Right cardiac atrium (tissue), 5 donors: ENCODE results near the gene APIP. TPM values are rescaled to one million over a fixed set of nuclear protein-coding genes. Genes with fewer than 3 reads are reported as not detected.
"Not testable (repeated sequence)": the region's sequence is repeated elsewhere in the genome, so short reads cannot be mapped to it uniquely, and the experiment has no call there.

ENCODE experiments used
- ATAC-seq, 2 donors: fragments of 200-7000 bp; cut with Tn5 transposase; one replicate each; pipeline versions ENCODE4 v1.8.0 to v1.9.1; 2020; ENCODE audit warnings: moderate library complexity in 2 of 2, mild to moderate bottlenecking in 1 of 2
- DNase-seq, 3 donors: peaks; one replicate each; pipeline ENCODE4 v3.0.0-alpha.2; 2020
- H3K27ac ChIP-seq: one replicate; pipeline ENCODE4 v1.5.1; 2013; ENCODE audit warnings: mild to moderate bottlenecking, low read length, control low read depth, moderate library complexity
- H3K27me3 ChIP-seq: one replicate; pipeline ENCODE4 v1.6.1; 2013; ENCODE audit not compliant: control insufficient read depth, insufficient read depth
- H3K4me1 ChIP-seq: one replicate; pipeline ENCODE4 v1.6.1; 2013; ENCODE audit warnings: low read length; ENCODE audit not compliant: control insufficient read depth, insufficient read depth
- H3K4me3 ChIP-seq: one replicate; pipeline ENCODE4 v1.5.1; 2013; ENCODE audit warnings: low read length, control low read depth
- H3K9me3 ChIP-seq: one replicate; pipeline ENCODE4 v1.6.1; 2013; ENCODE audit warnings: low read length; ENCODE audit not compliant: control insufficient read depth
- WGBS: extraction: QIAGEN DNeasy Blood & Tissue Kit; methylation state at CpG from one replicate; pipeline ENCODE4 v1.1.7; 2013; 5-methylcytosine and 5-hydroxymethylcytosine counted together
- intact Hi-C, 4 donors: fragments of 100-400 bp; cut with DNase I; formaldehyde crosslinking; loops; one replicate each; pipeline versions ENCODE4 v1.11.0 to v1.14.0; 2022 to 2023
- polyA plus RNA-seq: library from polyadenylated mRNA; stranded (reverse); fragments of 200-250 nt; gene quantifications from one replicate; pipeline ENCODE4 v1.2.3, GENCODE V29; 2013
- total RNA-seq, 4 donors: library from RNA; stranded (reverse); fragmentation: NEBNext Ultra II Directional; extraction: Animal tissue kit (Norgen Biotek cat#: 25700); gene quantifications; one replicate each; pipeline ENCODE4 v1.2.1, GENCODE V29; 2021
- donor health status: healthy with polysubstance abuse.
- donor health status: DM: no; HTN: yes; CAD: no.
- donor health status: DM: no; HTN: no; CAD: no.
- donor health status: DM: no; HTN: yes; CAD: no; lungs with severe emphysema.
- donor health status: DM: yes; HTN: yes; CAD: no.

The APIP gene
- total and polyA plus RNA-seq, 5 donors: 23.1 to 34.3 (median 26.6) TPM

DNA sequence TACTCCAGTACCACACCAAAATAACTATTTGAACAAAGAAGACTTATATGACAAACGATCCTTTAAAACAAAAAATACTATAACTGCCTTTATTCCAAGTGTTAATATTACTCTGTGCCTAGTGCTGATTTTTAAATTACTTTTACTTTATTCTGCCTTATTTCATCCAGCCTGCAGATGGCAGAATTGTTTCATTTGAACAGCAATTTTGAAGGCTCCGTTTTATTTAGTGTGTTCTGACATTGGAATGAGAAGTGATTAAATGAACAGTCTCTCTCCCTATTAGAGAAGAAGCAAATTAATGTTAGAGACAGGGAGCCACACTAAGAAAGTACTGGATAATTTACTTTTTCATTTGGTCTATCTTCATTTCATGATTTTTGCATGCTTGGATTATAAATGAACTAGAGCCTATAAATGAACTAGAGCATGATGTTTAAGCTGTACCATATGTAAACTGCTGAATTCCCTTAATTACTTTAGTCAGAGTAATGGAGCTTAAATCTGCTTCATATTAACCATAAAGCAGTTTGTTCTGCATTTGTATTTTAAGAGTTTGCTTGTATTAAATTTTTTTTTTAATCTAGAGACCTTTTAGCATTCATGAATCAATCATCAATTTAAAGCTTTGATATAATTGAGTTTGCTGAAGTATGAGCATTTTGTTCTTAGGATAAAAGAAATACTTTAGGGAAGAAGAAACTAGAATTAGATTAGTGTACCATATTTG lies 10.1 kb upstream of the APIP start:
- WGBS: 6% methylated on average over 2 of the region's 2 CpGs
- ATAC-seq: peak; percentile 34 to 60
- Histone ChIP-seq H3K4me1 (peaks cover 5% of the 10 kb centered on the region), H3K4me3 (no peak overlapping the region), H3K9me3 (no peaks in the 10 kb centered on the region), H3K27me3 (no peaks in the 10 kb centered on the region), H3K27ac (no peak overlapping the region)
- intact Hi-C loops: loop anchor here in 3 of 4 donors (5.0 to 10.0 kb wide), 4 partner anchors 311 to 561 kb away; no protein-coding TSS in a partner anchor
- DNase-seq: no peak

DNA sequence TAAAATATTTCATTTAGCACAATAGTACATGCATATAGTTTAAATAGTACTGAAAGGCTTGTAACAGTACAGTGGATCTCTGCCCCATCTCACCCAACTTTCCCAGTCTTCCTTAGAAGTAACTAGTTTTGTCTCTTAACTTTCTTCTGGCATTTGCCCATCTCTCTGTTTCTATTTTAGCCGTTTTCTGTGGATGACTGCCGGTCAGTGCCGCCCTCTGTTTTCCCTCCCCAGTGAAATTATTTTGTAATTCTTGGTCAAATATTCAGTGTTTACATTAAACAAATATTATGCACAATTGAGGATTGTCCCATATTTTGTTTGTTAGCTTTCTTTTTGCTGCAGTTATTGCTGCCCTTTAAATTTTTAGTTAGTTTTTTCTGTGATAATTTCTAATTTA lies 8.5 kb upstream of the APIP start:
- Histone ChIP-seq H3K27ac (no peak overlapping the region), H3K4me3 (no peak overlapping the region), H3K4me1 (peaks cover 2% of the 10 kb centered on the region), H3K9me3 (no peaks in the 10 kb centered on the region), H3K27me3 (no peaks in the 10 kb centered on the region)
- DNase-seq (no peak), ATAC-seq (no peak)
- intact Hi-C loops: loop anchor here in 3 of 4 donors (5.0 to 10.0 kb wide), 4 partner anchors 313 to 563 kb away; no protein-coding TSS in a partner anchor
- WGBS: 34% methylated on average over 3 of the region's 3 CpGs

DNA sequence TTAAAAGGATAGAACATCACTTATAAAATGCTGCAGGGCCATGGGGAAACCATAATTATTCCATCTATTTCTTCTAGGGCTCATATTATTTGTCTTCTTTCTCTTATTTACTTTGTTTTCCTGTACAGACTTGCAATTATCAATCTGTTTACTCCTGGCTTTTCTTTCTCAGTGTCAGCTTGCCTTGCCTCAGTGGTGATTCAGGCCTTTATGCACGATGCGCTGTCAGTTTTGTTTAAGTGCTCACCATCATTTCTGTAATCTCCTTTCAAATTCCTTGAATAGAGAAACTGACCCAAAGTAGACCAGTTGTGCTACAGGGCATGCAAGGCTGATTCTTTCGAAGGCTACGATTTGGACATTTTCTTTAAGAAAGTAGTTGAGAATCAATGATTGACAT lies 5.0 kb upstream of the APIP start:
- 92% methylated on average over 4 of the region's 4 CpGs for WGBS
- ATAC-seq (no peak), DNase-seq (no peak)
- Histone ChIP-seq H3K27me3 (no peaks in the 10 kb centered on the region), H3K27ac (no peak overlapping the region), H3K4me3 (no peak overlapping the region), H3K9me3 (no peaks in the 10 kb centered on the region), H3K4me1 (no peaks in the 10 kb centered on the region)
- intact Hi-C loops: loop anchor here in 1 of 4 donors (10.0 kb wide), 1 partner anchor 564 kb away; no protein-coding TSS in a partner anchor

DNA sequence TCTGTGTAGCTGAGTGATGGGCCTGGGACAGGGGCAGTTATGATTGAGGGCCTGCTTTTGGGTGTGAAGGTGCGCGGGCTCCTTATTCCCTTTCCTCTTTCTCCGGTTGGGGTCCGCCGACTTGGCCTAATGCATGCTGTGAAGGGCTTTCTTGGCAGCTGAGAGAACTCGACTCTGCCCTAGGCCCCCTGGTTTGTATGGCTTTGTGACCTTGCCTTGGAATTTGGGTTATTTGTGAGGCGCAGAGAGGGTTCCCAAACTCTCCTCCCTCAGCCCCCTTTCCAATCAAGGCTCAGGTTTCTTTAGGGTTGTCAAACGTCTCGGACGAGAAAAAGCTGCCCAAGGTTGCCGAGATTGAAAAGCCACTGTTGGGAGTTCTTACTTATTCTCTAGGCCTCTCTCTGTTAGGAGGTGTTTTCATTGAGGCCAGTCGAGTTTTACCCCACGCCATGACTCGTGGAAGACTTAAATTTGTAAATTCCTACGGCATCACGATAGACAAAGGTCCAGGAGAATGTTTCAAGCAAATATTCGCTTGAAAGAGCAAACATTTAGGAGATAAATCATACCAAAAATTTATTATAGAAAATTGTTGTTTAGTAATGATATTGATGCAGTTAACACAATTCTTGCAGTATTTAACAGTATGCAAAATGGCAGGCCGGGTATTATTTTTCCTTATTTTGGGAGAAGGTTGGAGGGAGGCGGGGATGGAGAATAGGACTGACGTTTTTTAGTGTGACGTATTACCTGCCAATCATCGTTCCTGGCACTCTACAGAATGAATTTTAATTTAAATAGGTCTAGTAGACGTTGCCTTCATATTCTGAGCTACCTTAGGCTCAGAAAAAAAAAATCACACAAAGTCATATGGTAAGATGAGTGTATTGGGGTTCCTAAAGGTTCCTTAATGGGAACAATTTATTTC lies 928 bp upstream of the APIP start:
- Histone ChIP-seq H3K4me1 (no peaks in the 10 kb centered on the region), H3K27ac (peak overlapping the region; percentile 82), H3K4me3 (peak overlapping the region; percentile 90), H3K9me3 (no peaks in the 10 kb centered on the region), H3K27me3 (no peaks in the 10 kb centered on the region)
- intact Hi-C loops: loop anchor here in 1 of 4 donors (10.0 kb wide), 1 partner anchor 398 kb away; no protein-coding TSS in a partner anchor
- DNase-seq (no peak), ATAC-seq (peak in 1 of 2 donors; percentile 44)
- 15% methylated on average over 23 of the region's 23 CpGs for WGBS

GRCh38 chr11:34915136-34916014 lies 804 bp downstream of the APIP start:
- ATAC-seq: peak; percentile 5 to 12

GRCh38 chr11:34913556-34913955 lies 2.6 kb downstream of the APIP start:
- H3K27ac ChIP-seq: not testable (repeated sequence)
- intact Hi-C loops: loop anchor here in 1 of 4 donors (10.0 kb wide), 1 partner anchor 401 kb away; no protein-coding TSS in a partner anchor

More at GRCh38 chr11:34915136-34916014, 804 bp downstream of the APIP start:
- Histone ChIP-seq H3K27ac (peak overlapping the region; percentile 98), H3K4me3 (peak overlapping the region; percentile 90), H3K27me3 (no peaks in the 10 kb centered on the region), H3K4me1 (no peaks in the 10 kb centered on the region), H3K9me3 (no peaks in the 10 kb centered on the region)
- 8% methylated on average over 34 of the region's 34 CpGs for WGBS
- DNase-seq: no peak
- intact Hi-C loops: loop anchor here in 1 of 4 donors (10.0 kb wide), 1 partner anchor 399 kb away; no protein-coding TSS in a partner anchor

GRCh38 chr11:34911676-34912075 lies 4.5 kb downstream of the APIP start:
- Histone ChIP-seq H3K4me1 (no peaks in the 10 kb centered on the region), H3K4me3 (no peak overlapping the region), H3K27me3 (no peaks in the 10 kb centered on the region), H3K9me3 (no peaks in the 10 kb centered on the region), H3K27ac (no peak overlapping the region)
- ATAC-seq: no peak
- intact Hi-C loops: loop anchor here in 1 of 4 donors (10.0 kb wide), 1 partner anchor 403 kb away; no protein-coding TSS in a partner anchor
- 79% methylated on average over 2 of the region's 2 CpGs for WGBS
- no peak for DNase-seq

More at GRCh38 chr11:34913556-34913955, 2.6 kb downstream of the APIP start:
- not testable (repeated sequence) for ATAC-seq, H3K4me1 ChIP-seq, H3K9me3 ChIP-seq, DNase-seq, H3K27me3 ChIP-seq, H3K4me3 ChIP-seq
- 93% methylated on average over 10 of the region's 10 CpGs for WGBS

DNA sequence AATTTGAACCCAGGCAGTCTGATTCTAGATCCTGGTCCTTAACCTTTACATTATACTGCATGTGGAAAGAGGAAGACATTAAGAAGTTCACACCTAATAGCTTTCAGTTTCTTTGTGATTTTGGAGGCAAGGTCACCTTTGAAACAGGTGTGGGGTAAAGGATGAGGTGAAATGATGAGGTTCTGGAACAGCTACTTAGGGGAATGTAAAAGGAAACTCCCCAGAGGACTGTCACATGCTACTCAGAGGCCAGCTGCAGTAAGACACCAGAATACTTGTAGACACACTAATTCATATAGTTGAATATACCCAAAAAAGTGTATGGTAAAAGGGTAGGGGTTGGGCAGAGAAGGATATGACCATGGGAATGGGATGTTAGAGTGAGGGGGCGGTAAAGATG lies 5.4 kb downstream of the APIP start:
- intact Hi-C loops: loop anchor here in 1 of 4 donors (10.0 kb wide), 1 partner anchor 404 kb away; no protein-coding TSS in a partner anchor
- 98% methylated on average over 1 of the region's 1 CpG for WGBS
- Histone ChIP-seq H3K9me3 (no peaks in the 10 kb centered on the region), H3K27me3 (no peaks in the 10 kb centered on the region), H3K4me1 (no peaks in the 10 kb centered on the region), H3K27ac (no peak overlapping the region), H3K4me3 (no peak overlapping the region)
- DNase-seq (no peak), ATAC-seq (no peak)

DNA sequence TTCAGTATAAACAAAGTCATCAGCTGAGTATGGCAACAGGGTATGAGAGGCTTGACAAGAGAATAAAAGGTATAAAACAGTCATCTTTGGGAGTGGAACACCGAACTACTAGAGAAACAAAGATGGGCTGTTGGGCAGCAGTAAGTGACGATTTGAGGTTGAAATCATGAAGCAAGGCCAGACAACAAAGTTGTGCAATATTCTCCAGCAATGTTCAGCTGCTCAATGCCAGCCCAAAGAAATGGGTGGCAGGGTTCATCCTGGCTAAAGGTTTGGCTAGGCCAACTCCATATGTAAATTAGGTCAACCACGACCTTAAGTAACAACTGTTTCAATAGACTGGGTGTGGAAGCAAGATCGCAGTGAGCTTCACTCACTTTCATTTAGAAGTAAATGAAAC lies 6.2 kb downstream of the APIP start:
- no peak overlapping the region for H3K4me3 ChIP-seq
- H3K27ac ChIP-seq: no peak overlapping the region
- DNase-seq (no peak), ATAC-seq (no peak)
- WGBS: 78% methylated on average over 4 of the region's 4 CpGs
- H3K27me3 ChIP-seq: no peaks in the 10 kb centered on the region
- no peaks in the 10 kb centered on the region for H3K9me3 ChIP-seq
- intact Hi-C loops: loop anchor here in 1 of 4 donors (10.0 kb wide), 1 partner anchor 405 kb away; no protein-coding TSS in a partner anchor
- H3K4me1 ChIP-seq: no peaks in the 10 kb centered on the region

DNA sequence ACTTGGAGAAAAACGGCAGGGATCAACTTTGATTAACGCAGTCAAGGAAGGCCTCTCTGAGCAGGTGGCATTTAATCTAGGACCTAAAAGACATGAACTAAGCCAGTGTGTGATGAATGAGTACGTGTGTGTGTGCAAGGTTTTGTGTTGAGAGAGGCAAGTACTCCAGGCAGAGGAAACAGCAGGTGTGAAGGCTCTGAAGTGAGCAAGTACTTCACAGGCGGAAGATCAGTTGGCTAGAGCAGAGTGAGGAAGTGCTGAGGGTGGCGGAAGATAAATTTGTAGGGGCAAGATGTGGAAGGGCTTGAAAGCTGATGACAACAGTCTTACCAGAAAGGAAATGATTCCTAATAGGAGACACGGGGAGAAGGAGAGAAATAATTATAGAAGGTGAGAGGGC lies 6.8 kb downstream of the APIP start:
- intact Hi-C loops: no loop called here
- 64% methylated on average over 6 of the region's 6 CpGs for WGBS
- ATAC-seq: no peak
- no peaks in the 10 kb centered on the region for H3K9me3 ChIP-seq
- H3K4me1 ChIP-seq: no peaks in the 10 kb centered on the region
- H3K27me3 ChIP-seq: no peaks in the 10 kb centered on the region
- no peak for DNase-seq
- H3K4me3 ChIP-seq: no peak overlapping the region
- no peak overlapping the region for H3K27ac ChIP-seq
